PC-3 (cell line): ENCODE results near the gene ZFPM1.

ENCODE experiments used
- EZH2 ChIP-seq: fragments of 300-600 bp; sonication (generic); IDR thresholded peaks from one replicate; pipeline ENCODE4 v1.6.1; 2017; ENCODE audit warnings: antibody characterized with exemption, mild to moderate bottlenecking, low read length; ENCODE audit not compliant: unreplicated experiment
- EZH2phosphoT487 ChIP-seq: fragments of 300-600 bp; sonication (generic); IDR thresholded peaks from 2 replicates; pipeline ENCODE4 v1.6.1; 2018; ENCODE audit warnings: mild to moderate bottlenecking, antibody characterized with exemption, low read length, borderline replicate concordance
- TF ChIP-seq, protein P1 (sequence below): fragments of 300-600 bp; sonication (generic); conservative IDR thresholded peaks from 2 replicates; pipeline ENCODE4 v1.5.1; 2017; ENCODE audit warnings: antibody characterized with exemption, low read depth, mild to moderate bottlenecking, low read length

DNA sequence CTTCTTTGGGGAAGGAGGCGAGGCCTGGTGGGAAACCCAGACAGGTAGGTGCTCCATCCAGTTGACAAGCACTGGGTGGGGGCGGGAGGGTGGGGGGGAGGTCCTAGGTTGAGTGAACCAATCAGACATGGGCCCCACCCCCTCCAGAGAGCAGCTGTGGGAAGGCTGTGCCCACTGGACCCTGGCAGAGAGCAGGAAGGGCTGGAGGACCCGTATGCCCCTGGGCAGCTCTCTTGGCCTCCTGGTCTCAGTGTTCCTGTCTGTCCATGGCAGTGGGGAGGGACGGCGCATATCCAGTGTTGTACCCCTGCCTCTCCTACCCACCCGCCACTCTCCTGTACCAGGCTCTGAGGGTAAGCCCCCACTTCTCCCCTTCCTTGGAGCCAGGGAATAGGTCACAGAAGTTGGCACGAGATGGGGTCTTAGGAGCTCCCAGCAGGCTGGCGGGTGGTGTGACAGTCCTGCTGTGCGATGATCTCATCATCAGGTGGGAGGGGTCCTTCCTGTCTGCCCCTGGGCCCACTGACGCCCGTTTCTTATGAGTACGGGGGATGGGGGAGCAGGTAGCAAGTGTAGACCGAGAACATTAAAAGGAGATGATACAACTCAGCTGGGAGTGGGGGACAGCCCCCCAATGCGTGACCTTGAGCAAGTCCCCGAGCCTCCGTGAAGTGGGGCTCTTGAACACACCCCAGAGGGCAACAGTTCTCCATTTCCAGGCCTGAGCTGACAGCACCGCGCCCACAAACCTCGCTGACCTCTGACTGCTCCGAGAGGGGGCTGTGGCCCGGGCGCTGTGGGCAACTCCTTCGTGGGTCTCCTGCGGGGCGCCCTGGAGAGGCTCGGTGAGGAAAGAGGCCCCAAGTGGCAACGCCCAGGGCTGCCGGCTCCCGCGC is 1.2 kb upstream of the ZFPM1 start:
- TF ChIP-seq, protein P1, sequence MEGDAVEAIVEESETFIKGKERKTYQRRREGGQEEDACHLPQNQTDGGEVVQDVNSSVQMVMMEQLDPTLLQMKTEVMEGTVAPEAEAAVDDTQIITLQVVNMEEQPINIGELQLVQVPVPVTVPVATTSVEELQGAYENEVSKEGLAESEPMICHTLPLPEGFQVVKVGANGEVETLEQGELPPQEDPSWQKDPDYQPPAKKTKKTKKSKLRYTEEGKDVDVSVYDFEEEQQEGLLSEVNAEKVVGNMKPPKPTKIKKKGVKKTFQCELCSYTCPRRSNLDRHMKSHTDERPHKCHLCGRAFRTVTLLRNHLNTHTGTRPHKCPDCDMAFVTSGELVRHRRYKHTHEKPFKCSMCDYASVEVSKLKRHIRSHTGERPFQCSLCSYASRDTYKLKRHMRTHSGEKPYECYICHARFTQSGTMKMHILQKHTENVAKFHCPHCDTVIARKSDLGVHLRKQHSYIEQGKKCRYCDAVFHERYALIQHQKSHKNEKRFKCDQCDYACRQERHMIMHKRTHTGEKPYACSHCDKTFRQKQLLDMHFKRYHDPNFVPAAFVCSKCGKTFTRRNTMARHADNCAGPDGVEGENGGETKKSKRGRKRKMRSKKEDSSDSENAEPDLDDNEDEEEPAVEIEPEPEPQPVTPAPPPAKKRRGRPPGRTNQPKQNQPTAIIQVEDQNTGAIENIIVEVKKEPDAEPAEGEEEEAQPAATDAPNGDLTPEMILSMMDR = no peak
- TF ChIP-seq EZH2 (no peak), EZH2phosphoT487 (no peak)
